GM18520 (cell line): ENCODE results near the gene RBM28.
"Not testable (repeated sequence)": the region's sequence is repeated elsewhere in the genome, so short reads cannot be mapped to it uniquely, and the experiment has no call there.

Experiments
- ATAC-seq: cut with Tn5 transposase; IDR thresholded peaks from one replicate; pipeline ENCODE4 v1.9.1; 2021; ENCODE audit not compliant: unreplicated experiment

RBM28 gene

DNA sequence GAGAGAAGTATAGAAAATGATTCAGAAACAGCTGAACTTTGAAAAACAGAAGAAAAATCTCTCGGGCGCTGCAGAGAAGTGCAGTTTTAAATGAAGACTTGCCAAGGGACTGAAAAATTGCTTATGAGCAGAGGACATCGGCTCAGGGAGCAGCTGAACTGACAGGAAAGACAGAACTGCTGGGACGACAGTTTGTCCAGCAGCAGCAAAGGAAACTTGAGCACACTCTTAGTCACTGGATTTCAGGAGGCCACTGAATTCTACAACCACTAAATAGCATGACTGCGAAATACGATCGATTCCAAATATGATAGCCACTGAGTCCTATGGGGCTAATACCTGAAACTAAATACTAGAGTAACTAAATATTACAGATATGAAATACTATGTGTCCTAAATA lies 59.6 kb downstream of the RBM28 start:
- no peak for ATAC-seq

DNA sequence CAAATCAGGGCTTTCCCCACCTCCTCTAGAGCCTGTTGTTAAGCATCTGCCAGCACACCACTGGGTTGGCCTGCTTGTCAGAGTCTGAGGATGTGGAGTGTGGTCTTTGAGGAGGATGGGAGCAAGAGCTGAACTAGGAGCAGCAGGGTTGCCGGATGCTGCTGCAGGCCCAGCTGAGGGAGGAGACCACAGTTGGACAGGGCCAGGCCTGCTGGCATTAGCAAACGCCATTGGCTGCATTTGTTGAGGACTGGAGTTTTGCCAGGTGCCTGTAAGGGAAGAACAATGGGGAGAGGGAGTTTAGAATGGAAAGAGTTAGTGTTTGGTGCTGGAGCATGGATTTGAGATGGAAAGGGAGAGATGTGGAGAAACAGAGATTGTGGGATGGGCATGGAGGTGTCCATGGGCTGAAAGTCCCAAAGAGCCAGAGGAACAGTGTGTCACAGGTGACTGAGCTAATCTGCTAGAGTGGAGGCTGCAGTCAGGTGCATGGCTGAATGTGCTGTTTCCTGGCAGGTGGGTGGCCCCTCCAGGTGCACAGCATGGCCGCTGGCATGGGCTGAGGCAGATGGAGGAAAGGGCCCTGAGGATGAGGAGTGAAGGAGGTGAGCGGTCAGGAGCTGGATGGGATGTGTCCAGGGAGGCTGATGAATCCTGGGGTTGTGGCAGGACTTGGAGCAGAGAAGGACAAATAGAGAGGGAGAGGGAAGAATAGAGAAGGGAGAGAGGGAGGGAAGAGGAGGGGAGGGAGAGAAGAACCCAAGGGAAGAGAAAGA lies 61.9 kb downstream of the RBM28 start:
- ATAC-seq = no peak

DNA sequence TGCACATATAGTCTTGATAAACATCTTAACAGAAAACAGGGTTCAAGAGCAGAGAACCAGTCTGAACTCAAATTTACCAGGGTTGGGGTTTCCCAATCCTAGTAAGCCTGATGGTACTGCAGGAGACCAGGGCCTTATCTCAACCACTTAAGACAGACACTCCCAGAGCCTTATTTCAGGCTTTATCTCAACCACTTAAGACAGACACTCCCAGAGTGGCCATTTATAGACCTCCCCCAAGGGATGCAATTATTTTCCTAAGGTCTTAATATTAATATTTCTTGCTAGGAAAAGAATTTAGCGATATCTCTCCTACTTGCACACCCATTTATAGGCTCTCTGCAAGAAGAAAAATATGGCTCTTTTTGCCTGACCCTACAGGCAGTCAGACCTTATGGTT lies 63.3 kb downstream of the RBM28 start:
- ATAC-seq = not testable (repeated sequence)

DNA sequence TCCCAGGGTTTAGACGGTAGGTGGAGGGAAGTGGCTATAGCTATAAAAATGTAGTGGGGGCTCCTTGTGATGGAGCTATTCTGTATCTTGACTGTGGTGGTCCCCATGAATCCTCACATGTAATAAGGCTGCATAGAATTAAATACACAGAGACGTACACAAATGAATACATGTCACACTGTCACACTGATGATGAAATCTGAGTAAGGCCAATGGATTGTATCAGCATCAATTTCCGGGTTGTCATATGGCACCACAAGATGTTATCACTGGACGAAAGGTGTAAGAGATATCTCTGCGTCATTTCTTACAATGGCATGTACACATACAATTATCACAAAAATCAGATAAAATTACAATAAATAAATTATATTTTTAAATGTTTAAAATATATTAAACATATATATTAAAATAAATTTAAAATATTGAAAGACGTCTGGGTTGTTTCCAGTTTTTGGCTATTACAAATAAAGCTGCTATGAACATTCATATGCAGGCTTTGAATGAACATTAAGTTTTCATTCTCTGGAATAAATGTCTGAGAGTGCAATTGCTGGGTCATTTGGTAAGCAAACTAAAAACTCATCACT lies 64.5 kb downstream of the RBM28 start:
- ATAC-seq = no peak

DNA sequence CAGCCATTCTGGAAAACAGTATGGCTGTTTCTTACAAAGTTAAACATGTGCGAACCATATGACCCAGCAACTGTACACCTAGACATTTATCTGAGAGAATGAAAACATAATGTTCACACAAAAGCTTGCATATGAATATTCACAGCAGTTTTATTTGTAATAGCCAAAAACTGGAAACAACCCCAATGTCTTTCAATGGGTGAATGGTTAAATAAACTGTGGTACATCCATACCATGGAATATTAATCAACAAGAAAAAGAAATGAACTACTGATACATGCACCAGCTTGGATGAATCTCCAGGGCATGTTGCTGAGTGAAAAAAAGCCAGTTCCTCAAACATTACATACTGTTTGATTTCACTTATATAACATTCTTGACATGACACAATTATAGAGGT lies 65.3 kb downstream of the RBM28 start:
- no peak for ATAC-seq

DNA sequence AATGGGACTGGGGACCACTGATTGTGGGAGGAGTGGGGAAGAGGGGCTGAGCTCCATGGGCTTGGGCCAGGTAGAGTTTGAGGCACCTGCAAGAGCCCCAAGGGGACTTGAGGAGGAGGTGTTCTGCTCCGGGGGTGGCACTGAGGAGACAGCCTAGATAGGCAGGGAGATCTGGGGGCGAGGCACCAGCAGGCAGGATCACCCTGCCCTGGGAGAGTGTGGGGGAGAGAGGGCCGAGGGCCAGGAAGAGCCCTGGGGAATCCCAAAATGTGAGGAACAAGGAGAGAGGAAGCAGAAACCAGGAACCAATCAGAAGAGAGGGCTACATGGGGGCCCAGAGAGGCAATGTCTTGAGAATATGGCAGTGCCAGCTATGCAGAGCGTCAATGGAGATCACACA lies 68.0 kb downstream of the RBM28 start:
- no peak for ATAC-seq

DNA sequence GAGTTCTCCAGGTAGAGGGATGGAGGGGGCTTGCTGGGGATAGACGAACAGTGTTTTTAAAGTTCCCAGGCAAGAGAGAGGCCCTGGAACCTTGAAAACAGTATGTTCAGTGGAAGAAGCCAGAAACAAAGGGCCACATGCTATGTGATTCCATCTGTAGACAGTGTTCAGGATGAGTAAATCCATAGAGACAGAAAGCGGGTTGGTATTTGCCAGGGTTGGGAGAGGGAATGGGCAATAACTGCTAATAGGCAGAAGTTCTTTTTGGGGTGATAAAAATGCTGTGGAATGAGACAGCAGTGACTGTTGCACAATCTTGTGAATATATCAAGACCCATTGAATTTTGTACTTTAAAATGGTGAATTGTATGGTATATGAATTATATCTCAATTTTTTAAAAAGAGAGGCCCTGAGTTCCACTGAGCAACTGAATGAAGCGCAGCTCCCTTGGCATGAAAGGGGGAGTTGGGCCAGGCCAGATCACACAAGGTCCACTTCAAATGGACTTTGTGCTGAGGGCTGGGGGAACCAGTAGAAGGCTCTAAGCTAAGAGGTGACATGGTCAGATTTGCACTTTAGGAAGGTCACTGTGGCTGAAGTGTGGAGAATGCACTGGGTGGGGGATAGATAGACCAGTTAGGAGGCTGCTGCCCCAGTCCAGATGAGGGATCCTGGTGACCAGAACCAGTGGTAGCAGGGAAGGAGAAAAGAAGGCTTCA lies 68.7 kb downstream of the RBM28 start:
- ATAC-seq = no peak

DNA sequence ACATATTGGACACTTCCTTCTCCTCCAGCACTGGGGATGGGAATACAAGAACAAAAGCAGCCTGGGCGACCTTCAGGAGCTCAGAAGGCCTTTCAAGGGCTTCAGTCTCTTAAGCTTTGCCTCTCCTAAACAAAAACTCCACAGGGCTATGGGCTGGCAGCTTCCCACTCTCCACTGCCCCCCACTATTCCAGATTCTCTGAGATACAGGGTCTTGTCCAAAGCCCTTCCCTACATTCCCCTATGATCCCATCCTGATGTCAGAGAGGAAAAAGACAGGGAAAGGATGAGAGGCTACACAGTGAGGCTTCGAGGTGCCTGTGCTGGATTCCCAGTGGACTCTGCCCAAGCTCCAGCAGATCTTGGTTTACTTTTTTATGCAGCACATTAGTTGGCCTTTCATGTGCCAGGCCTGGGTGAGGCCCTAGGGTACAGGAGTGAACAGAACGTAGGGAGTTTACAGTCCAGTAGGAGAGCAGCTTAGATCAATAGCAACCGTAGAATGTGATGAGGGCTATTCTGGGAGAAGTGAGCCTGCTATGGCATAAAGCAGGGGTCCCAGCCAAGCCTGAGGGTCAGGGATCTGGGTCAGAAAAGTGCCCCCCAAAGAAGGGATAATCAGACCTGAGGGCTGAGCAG lies 69.3 kb downstream of the RBM28 start:
- no peak for ATAC-seq

DNA sequence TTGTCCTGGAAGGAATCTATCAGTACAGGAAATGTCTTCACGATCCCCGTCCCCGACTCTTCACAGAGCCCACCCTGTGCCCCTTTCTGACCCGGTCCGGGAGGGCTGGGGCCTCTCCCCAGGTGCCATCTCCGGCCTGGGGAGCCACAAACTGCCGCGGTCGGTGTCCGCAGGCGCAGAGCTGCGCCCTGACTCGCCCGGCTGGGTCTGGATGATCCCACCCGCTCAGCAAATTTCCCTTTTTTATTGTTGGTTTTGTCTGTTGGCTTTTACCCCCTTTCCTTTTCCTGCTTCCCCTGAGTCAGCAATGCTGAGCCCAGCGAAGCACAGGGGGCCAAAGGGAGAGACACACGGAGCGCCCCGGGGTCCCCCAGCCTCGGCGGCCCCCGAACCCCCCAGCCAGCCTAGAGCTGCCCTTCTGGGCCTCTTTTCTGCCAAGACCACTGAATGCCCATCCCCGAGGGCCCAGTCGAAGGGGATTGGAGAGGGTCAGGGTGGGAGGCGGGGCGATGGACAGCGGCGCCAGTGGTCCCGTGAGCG lies 71.7 kb downstream of the RBM28 start:
- no peak for ATAC-seq

DNA sequence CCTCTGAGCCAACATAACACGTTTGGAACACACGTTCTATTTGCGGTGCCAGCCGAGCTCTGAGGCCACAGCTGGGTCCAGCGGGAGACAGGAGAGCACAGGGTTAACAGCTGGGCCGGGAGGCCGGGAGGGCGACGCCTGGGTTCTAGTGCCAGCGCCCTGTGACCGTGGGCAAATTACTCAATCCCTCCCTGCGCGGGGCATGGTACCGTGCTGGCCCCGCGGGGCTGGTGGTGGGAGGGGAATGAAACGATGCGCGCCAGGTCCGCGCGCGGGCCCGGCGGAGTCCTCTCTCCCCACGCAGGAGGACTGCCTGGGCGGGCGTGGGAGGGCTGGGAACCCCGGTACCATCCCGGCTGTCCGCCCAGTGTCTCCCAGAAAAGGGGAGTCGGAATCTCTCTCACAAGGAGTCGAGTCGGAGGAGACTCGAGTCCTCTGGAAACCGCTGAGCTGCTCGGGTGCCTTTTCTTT lies 72.2 kb downstream of the RBM28 start:
- ATAC-seq = no peak

DNA sequence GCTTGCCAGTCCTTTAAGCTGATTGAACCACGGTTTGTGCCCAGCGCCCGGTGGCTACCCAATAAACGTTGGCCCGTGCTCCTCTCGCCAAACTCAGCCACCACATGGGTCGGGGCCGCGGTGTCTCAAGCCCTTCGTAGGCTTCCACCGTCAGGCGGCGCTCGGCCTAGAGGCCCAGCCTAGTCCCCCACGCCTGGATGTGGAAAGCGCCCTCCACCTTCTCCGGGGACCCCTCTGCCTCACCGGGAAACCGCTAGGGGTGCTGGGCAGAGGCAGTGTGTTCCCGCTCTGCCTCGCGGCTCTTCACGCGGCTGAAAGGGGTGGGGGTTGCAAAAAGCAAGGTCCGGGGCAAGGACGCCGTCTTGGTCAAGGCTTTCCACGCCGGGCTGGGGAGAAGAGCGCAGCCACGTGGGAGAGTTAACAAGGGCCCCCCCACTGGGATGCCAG lies 72.9 kb downstream of the RBM28 start:
- no peak for ATAC-seq

DNA sequence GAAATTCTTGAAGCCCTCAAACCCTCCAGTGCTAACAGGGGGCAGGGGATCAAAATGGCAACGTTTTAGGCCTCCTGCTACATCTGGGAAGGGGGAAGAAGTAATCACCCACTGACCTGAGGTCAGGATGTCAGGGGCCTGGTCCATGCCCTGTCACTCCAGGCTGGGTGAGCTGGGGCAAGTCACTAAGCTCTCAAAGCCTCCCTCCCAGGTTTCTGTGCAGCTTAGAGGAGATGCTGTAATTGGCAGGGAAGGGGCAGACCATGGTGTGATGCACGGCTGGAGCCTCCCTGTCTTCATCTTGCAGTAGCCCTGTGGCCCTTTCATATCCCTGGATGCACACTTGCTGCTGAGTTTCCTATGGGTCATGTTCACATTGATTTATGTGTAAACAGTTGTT lies 75.5 kb downstream of the RBM28 start:
- ATAC-seq = no peak

DNA sequence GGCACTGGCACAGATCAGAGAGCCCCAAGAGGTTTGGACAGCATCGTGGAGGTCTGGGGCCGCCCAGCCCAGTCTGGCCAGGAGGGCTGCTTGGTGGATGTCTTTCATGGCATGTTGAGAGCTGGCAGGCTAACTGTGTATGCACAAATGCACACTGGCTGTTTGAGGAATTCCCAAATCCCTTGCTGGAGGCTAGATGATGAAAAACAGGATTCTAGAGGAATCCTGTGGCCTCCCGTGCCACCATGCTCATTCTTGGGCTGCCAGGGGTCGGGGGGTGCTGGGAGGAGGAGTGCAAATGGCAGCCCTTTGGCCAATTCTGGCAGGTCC lies 76.1 kb downstream of the RBM28 start:
- no peak for ATAC-seq

DNA sequence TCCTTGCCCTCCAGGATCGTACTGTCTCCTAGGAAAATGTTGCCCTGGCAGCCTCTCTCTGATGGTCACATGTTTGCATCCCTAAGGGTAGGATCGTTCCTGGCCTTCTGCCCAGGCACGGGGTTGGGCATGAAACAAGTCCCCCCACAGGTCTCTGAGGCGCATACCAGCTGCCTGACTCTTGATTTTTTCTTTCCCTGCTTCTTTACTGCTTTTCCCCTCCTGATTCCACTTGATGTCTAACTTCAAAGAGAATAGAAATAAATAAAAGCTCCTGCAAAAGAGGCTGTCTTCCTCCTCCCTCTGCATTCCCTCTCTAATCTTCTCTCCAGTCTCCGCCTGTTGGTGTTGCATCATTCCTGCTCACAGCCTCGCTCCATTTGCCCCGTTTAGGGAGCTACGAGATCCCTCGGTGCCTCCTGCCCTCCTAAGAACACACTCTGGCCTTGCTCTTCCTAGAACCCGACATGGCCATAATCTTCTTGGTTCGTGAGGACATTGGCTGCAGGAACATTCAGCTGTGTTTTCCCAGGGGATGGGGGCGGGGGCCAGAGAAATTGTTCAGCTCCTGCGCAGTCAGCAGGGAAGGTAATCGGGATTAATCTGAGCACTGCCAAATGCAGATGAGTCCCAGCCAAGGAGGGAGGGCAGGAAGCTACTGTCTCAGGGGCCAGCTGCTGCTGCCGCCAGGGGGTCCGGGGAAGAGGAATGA lies 76.7 kb downstream of the RBM28 start:
- no peak for ATAC-seq

DNA sequence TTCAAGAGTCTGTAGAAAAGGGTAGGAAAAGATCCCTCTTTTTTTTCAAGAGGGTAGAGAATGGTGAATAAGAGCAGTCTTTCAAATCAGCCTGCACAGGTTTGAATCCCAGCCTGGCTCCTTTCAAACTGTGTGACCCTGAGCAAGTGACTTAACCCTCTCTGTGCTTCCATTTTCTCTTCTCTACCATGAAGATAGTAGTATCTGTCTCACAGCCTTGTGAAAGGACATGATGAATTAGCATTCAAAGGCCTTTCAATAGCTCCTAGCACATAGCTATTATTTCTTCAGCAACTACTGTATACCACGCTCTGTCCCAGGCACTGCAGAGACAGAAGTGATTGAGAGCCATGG lies 77.2 kb downstream of the RBM28 start:
- ATAC-seq = no peak

DNA sequence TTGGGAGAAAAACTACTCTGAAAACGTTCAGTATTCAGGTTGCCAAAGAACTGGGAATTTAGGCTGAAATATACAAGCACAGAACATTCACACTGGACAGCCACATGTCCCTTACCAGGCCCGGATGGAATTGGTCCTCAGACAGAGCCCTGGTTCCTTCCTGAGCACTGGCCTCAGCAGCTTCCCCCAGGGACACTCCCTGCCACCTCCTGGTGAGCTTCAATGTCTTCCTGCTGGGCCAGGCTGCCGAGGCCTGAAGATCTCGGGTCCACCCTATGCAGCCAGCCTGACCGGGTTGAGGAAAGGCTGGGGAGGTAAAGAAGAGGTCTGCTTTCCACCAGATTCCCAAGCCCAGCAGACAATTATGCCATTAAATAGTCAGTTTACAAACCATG lies 77.8 kb downstream of the RBM28 start:
- no peak for ATAC-seq

DNA sequence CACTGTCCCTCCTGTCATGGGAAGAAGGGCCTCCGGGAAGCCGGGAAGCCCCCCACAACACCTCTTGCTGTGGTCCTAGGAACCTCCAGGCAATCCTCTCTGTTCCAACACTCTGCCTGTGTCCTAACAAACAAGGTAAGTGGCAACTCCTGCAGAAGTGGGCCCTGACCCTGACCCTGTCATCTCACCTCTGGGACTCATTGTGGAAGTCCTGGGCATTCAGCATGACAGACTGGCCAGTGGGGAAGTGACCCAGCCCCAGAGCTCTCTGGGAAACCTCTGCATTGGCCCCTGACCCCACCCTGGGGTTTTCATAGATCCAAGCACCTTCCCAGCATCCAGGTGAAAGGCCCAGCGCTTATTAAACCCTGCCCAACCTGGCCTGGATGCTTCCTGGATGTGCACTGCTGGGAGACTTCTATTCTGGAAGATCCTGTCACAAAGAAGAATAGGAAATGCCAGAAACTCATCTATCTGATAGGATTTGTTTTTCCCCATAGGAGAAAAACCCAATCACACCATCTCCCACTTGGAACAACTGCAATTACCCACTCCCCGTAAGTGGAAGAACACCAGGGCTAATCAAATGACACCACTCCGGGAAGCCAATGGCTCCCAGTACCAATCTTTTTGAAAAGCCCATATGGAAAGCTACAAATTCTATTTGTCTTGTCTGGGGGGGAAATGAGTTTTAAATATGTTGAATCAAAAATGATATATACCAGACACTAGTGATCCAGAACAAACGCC lies 78.4 kb downstream of the RBM28 start:
- no peak for ATAC-seq

DNA sequence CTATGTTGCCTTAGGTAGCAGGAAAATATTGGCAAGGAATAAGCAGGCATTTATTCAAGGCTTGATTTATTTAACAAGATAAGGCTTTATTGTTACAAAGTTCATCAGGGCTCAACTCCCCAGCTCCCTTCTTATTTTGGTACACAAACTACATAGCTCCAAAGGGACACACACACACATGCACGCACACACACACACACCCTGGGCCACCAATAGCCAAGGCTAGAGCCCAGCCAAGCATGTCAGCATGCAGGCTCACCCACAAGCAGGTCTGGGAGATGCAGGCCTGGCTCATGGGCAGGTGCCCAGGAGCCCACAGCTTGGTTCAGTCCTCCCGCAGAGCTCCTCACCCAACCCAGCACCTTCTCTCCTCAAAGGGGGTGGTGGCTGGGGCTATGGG lies 79.2 kb downstream of the RBM28 start:
- no peak for ATAC-seq

DNA sequence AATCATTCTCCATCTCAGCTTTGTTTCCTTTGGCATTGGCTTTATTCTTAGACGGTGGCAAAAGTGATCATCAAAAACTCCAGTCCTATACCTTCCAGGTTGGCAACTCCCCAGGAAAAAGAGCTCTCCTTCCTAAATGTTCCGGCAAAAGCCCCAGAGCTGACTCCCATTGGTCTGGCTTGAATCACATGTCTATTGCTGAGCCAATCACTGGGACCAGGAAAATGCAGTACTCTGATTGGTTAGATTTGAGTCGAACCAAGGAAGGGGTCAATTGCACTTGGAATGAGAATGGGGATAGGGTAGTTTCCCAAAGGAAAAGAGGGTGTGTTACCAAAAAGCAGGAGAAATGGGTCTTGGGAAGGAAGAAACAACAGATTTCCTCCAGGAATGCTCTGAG lies 80.3 kb downstream of the RBM28 start:
- ATAC-seq = no peak
